Natural killer cell (primary cell): ENCODE measurements around the gene FGFBP3. TPM values are rescaled to one million over a fixed set of nuclear protein-coding genes. Genes with fewer than 3 reads are reported as not detected.

ENCODE experiments used
- ATAC-seq, 3 donors: fragments of 150-1000 bp in 2 of 3; fragments of 200-7000 bp in 1 of 3; cut with Tn5 transposase; 1 replicate in 1 of 3; 2 replicates in 2 of 3; pipeline ENCODE4 v1.10.0; 2021; ENCODE audit warnings: mild to moderate bottlenecking in 2 of 3, moderate library complexity in 2 of 3
- DNase-seq, 2 donors: peaks; one replicate each; pipeline versions ENCODE4 v3.0.0 to v3.0.0-alpha.2; 2013 to 2021; ENCODE audit warnings: mixed read lengths in 1 of 2
- H3K27ac ChIP-seq: one replicate; pipeline ENCODE4 v1.5.1; 2013; ENCODE audit warnings: mild to moderate bottlenecking, low read length
- H3K27me3 ChIP-seq: one replicate; pipeline ENCODE4 v1.6.1; 2013; ENCODE audit warnings: low read length; ENCODE audit not compliant: control insufficient read depth, insufficient read depth
- H3K36me3 ChIP-seq: one replicate; pipeline ENCODE4 v1.6.1; 2013; ENCODE audit warnings: low read length; ENCODE audit not compliant: control insufficient read depth, insufficient read depth
- H3K4me1 ChIP-seq: one replicate; pipeline ENCODE4 v1.6.1; 2013; ENCODE audit warnings: low read length; ENCODE audit not compliant: control insufficient read depth, insufficient read depth
- H3K4me3 ChIP-seq: one replicate; pipeline ENCODE4 v1.5.1; 2013; ENCODE audit warnings: low read length
- H3K9me3 ChIP-seq: one replicate; pipeline ENCODE4 v1.6.1; 2013; ENCODE audit warnings: low read length; ENCODE audit not compliant: control insufficient read depth, insufficient read depth
- H3K27ac Mint-ChIP-seq, 2 donors: one replicate each; pipeline ENCODE4 v1.8.0; 2022; ENCODE audit warnings: mild to moderate bottlenecking in 2 of 2, mixed read lengths in 2 of 2, moderate library complexity in 1 of 2
- H3K27me3 Mint-ChIP-seq, 2 donors: one replicate each; pipeline ENCODE4 v1.8.0; 2022; ENCODE audit warnings: low read depth in 2 of 2, mixed read lengths in 2 of 2
- H3K36me3 Mint-ChIP-seq: one replicate; pipeline ENCODE4 v1.8.0; 2022; ENCODE audit warnings: mixed read lengths
- H3K4me1 Mint-ChIP-seq, 2 donors: one replicate each; pipeline ENCODE4 v1.8.0; 2022; ENCODE audit warnings: mixed read lengths in 2 of 2
- H3K4me3 Mint-ChIP-seq: one replicate; pipeline ENCODE4 v1.8.0; 2022; ENCODE audit warnings: mild to moderate bottlenecking, moderate library complexity, mixed read lengths
- H3K9me3 Mint-ChIP-seq, 2 donors: one replicate each; pipeline ENCODE4 v1.8.0; 2022; ENCODE audit warnings: mixed read lengths in 2 of 2
- WGBS: methylation state at CpG from one replicate; pipeline ENCODE4 v1.1.7; 2013; ENCODE audit warnings: missing lambda C conversion rate; ENCODE audit not compliant: insufficient coverage; 5-methylcytosine and 5-hydroxymethylcytosine counted together
- intact Hi-C: fragments of 100-400 bp; cut with micrococcal nuclease; formaldehyde crosslinking; loops from one replicate; pipeline ENCODE4 v1.14.2; 2022
- total RNA-seq, 4 donors: library from RNA; stranded (reverse); fragments of 120-200 nt in 1 of 4; gene quantifications; one replicate each; pipeline versions ENCODE4 v1.2.3 to v1.2.4, GENCODE V29; 2013 to 2022
- TF ChIP-seq, protein P1 (sequence below): fragments of 200-600 bp; IDR thresholded peaks from one replicate; pipeline ENCODE4 v1.8.0; 2022; ENCODE audit warnings: antibody characterized with exemption

FGFBP3 gene, protein sequence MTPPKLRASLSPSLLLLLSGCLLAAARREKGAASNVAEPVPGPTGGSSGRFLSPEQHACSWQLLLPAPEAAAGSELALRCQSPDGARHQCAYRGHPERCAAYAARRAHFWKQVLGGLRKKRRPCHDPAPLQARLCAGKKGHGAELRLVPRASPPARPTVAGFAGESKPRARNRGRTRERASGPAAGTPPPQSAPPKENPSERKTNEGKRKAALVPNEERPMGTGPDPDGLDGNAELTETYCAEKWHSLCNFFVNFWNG
- 1 to 10 TPM; 2.0 to 2.9 (median 2.4) TPM for total RNA-seq
- total RNA-seq (2013) = 0.92 TPM

DNA sequence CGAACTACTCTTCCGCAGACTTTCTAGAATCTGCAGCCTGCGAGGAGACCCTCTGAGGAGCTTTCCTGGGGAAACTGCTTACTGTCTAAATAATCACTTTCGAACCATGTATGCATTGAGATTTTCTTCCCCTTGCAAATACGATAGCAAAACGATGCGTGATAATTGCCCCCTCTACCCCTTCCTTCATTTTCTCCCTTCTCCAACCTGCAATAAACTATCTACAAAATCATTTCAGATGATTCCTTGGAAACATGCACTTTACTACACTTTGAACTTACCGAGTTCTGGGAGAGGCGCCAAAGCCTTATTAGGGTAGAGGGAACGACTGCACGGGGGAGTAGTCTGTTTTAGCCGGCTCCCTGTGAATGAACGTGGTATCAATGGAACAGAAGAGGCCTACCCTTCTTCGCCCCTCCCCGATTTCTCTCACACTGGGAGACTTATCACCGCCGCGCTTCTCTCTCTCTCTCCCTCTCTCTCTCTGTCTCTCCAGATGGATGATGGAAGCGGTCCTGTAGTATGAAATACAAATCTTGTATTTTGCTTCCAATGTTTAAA, at the start of gene FGFBP3:
Gene FGFBP3, minus strand, starts transcription at position 370 of the 561 bp plus-strand sequence. CDS start 517 bp downstream, outside the sequence.
- no peaks in the 10 kb centered on the region for H3K9me3 Mint-ChIP-seq
- Histone ChIP-seq H3K27ac (peak within 1 kb of the TSS; percentile 45), H3K9me3 (no peaks in the 10 kb centered on the region), H3K4me3 (peak within 1 kb of the TSS; percentile 68), H3K4me1 (peaks cover 16% of the 10 kb centered on the region), H3K36me3 (no peaks in the 10 kb centered on the region), H3K27me3 (peaks cover 4% of the 10 kb centered on the region)
- peak within 1 kb of the TSS; percentile 85 to 88 for H3K27ac Mint-ChIP-seq
- 0% methylated on average over 14 of the region's 19 CpGs for WGBS
- no peaks in the 10 kb centered on the region for H3K36me3 Mint-ChIP-seq
- TF ChIP-seq, protein P1, sequence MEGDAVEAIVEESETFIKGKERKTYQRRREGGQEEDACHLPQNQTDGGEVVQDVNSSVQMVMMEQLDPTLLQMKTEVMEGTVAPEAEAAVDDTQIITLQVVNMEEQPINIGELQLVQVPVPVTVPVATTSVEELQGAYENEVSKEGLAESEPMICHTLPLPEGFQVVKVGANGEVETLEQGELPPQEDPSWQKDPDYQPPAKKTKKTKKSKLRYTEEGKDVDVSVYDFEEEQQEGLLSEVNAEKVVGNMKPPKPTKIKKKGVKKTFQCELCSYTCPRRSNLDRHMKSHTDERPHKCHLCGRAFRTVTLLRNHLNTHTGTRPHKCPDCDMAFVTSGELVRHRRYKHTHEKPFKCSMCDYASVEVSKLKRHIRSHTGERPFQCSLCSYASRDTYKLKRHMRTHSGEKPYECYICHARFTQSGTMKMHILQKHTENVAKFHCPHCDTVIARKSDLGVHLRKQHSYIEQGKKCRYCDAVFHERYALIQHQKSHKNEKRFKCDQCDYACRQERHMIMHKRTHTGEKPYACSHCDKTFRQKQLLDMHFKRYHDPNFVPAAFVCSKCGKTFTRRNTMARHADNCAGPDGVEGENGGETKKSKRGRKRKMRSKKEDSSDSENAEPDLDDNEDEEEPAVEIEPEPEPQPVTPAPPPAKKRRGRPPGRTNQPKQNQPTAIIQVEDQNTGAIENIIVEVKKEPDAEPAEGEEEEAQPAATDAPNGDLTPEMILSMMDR = no peak
- peak in 1 of 3 donors; percentile 4 for ATAC-seq
- intact Hi-C loops = loop anchor here (2.0 kb wide), 2 partner anchors 14 to 110 kb away; partner anchors contain the start of genes BTAF1 and TNKS2
- H3K4me1 Mint-ChIP-seq = peaks cover 26% of the 10 kb centered on the region in 2 donors
- DNase-seq = peak in 1 of 2 donors; percentile 55
- peaks cover 6 to 8% of the 10 kb centered on the region in 2 donors for H3K27me3 Mint-ChIP-seq
- H3K4me3 Mint-ChIP-seq = peak within 1 kb of the TSS; percentile 95

DNA sequence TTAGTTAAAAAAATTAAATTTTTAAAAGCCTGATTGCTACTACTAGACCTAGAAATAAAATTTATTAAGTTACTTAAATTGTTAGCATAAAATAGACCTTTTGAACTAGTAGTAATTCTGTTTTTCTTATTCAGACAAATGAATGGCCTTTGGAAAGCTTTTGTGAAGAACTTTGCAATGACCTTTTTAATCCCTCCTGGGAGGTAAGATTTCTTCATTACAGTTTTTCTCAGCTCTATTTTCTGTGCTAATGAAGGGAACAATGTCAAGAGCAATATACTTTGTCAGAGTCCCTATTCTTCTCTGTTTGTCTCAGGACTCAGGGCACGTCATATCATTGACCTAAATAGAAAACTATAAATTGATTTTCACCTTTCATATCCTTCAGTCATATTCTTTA, 47.8 kb upstream of the FGFBP3 start:
- Mint-ChIP-seq H3K4me1 (peaks cover 0 to 8% of the 10 kb centered on the region in 2 donors), H3K27me3 (no peaks in the 10 kb centered on the region), H3K36me3 (peaks cover 16% of the 10 kb centered on the region), H3K27ac (no peak overlapping the region), H3K9me3 (no peaks in the 10 kb centered on the region), H3K4me3 (no peak overlapping the region)
- Histone ChIP-seq H3K9me3 (no peaks in the 10 kb centered on the region), H3K27ac (no peak overlapping the region), H3K27me3 (no peaks in the 10 kb centered on the region), H3K4me3 (no peak overlapping the region), H3K36me3 (peaks cover 84% of the 10 kb centered on the region), H3K4me1 (no peaks in the 10 kb centered on the region)
- DNase-seq (no peak), ATAC-seq (no peak)
- intact Hi-C loops = no loop called here
- no CpG with 5 or more reads among the region's 1 CpG for WGBS
- TF ChIP-seq, protein P1 = no peak

DNA sequence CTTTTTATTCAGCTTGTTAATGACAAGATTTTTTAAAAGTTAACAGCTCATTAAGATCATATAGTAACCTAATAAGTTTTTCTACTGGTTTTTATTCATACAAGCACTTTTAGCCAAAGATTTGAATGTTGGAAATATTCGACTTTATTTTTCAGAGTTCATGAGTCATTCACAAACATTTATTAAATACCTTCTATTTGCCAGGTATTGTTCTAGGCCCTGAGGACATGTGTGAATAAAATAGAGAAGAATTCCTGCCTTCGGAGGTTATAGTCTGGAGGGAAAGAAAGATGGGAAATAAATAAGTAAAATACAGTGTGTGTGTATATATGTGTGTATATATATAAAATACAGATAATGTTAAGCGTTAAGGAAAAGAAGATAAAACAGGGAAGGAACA, 45.8 kb upstream of the FGFBP3 start:
- H3K4me1 ChIP-seq = no peaks in the 10 kb centered on the region
- Mint-ChIP-seq H3K36me3 (peaks cover 11% of the 10 kb centered on the region), H3K9me3 (no peaks in the 10 kb centered on the region), H3K4me3 (no peak overlapping the region), H3K4me1 (no peaks in the 10 kb centered on the region), H3K27ac (no peak overlapping the region), H3K27me3 (no peaks in the 10 kb centered on the region)
- DNase-seq (no peak), ATAC-seq (no peak)
- H3K4me3 ChIP-seq = no peak overlapping the region
- no peaks in the 10 kb centered on the region for H3K27me3 ChIP-seq
- intact Hi-C loops = no loop called here
- 100% methylated on average over 2 of the region's 3 CpGs for WGBS
- H3K27ac ChIP-seq = no peak overlapping the region
- TF ChIP-seq, protein P1 = no peak
- H3K9me3 ChIP-seq = no peaks in the 10 kb centered on the region
- H3K36me3 ChIP-seq = peaks cover 81% of the 10 kb centered on the region
